NCI-H187 treated with DMSO at 0.1 percent for 48 hours (cell line): ENCODE measurements around the gene HSF5.
"Not testable (repeated sequence)": the region's sequence is repeated elsewhere in the genome, so short reads cannot be mapped to it uniquely, and the experiment has no call there.

Experiments used
- DNase-seq: peaks from one replicate; lab custom pipeline; 2025; lab: John Stamatoyannopoulos, UW

The HSF5 gene

GRCh38 chr17:58516644-58517377 is 28.6 kb upstream of the HSF5 start:
- DNase-seq, result no peak

GRCh38 chr17:58515286-58515685 is 27.1 kb upstream of the HSF5 start:
- DNase-seq, result no peak

- DNase-seq, result no peak
These were observed 26.6 kb upstream of the HSF5 start for GRCh38 chr17:58514770-58515157.

- DNase-seq, result no peak
These were observed 26.0 kb upstream of the HSF5 start, which contains the start of gene MTMR4 for GRCh38 chr17:58513965-58514769. MTMR4 (minus strand) TSS chr17:58514638; CDS start chr17:58514407, 231 bp downstream.

- no peak for DNase-seq
These were observed 25.2 kb upstream of the HSF5 start for GRCh38 chr17:58513267-58513964.

- no peak for DNase-seq
These were observed 21.9 kb upstream of the HSF5 start for GRCh38 chr17:58510075-58510474.

GRCh38 chr17:58508341-58509067 is 20.3 kb upstream of the HSF5 start:
- no peak for DNase-seq

GRCh38 chr17:58507123-58507634 is 19.0 kb upstream of the HSF5 start:
- DNase-seq, result no peak

GRCh38 chr17:58506354-58507080 is 18.3 kb upstream of the HSF5 start:
- DNase-seq, result no peak

GRCh38 chr17:58504826-58505351 is 16.7 kb upstream of the HSF5 start:
- no peak for DNase-seq

- no peak for DNase-seq
These were observed 15.7 kb upstream of the HSF5 start for GRCh38 chr17:58503866-58504265.

- not testable (repeated sequence) for DNase-seq
These were observed 14.9 kb upstream of the HSF5 start for GRCh38 chr17:58503134-58503533.

GRCh38 chr17:58501451-58501850 is 13.2 kb upstream of the HSF5 start:
- no peak for DNase-seq

- DNase-seq, result no peak
These were observed 10.1 kb upstream of the HSF5 start for GRCh38 chr17:58498177-58498828.

GRCh38 chr17:58493506-58493905 is 5.3 kb upstream of the HSF5 start:
- DNase-seq, result no peak

GRCh38 chr17:58492238-58493121 is 4.3 kb upstream of the HSF5 start:
- no peak for DNase-seq

GRCh38 chr17:58491510-58492045 is 3.4 kb upstream of the HSF5 start:
- no peak for DNase-seq

- DNase-seq, result no peak
These were observed 251 bp upstream of the HSF5 start for GRCh38 chr17:58488428-58488890.

- no peak for DNase-seq
These were observed 3.6 kb downstream of the HSF5 start for GRCh38 chr17:58484600-58484999.
